ENCODE results near the gene CIITA. TPM values are rescaled to one million over a fixed set of nuclear protein-coding genes. Genes with fewer than 3 reads are reported as not detected.
A peak's percentile ranks its signal among the peaks of the same experiment; 100 is the strongest.

Gene CIITA
- total and polyA plus RNA-seq, 4 donors: 11.5 to 59.6 (median 26.6) TPM

- TF ChIP-seq CTCF (IDR thresholded peaks at IDR 0.05; ENCODE audit: control extremely low read depth, extremely low read depth): peak; percentile 97
- Histone ChIP-seq H3K4me1 (ENCODE audit: control insufficient read depth in 5 of 5, insufficient read depth in 5 of 5, low read length in 5 of 5) (peaks cover 0 to 15% (median 0%) of the 10 kb centered on the region in 5 donors), H3K9ac (ENCODE audit: insufficient read depth in 1 of 2, low read length in 2 of 2) (no peak overlapping the region), H3K9me3 (ENCODE audit: control insufficient read depth in 4 of 4, insufficient read depth in 3 of 4, low read length in 3 of 4) (no peaks in the 10 kb centered on the region), H3K27me3 (ENCODE audit: control insufficient read depth in 3 of 3, insufficient read depth in 3 of 3, low read length in 2 of 3) (no peaks in the 10 kb centered on the region), H3K27ac (ENCODE audit: low read depth in 1 of 2, low read length in 1 of 2) (peak overlapping the region in 1 of 2 donors; percentile 50), H3K4me3 (no peak overlapping the region), H3K36me3 (ENCODE audit: control insufficient read depth in 4 of 4, insufficient read depth in 4 of 4, low read length in 4 of 4) (peaks cover 0 to 17% (median 7%) of the 10 kb centered on the region in 4 donors)
- WGBS, 2 donors: 40 to 45% methylated on average over 20 of the region's 20 CpGs
- peak; percentile 87 to 89 (median 87) for DNase-seq
- peak; percentile 92 for ATAC-seq (ENCODE audit: insufficient read depth, low FRiP score)
Measured at GRCh38 chr16:10964039-10964890, 87.3 kb downstream of the CIITA start.

GRCh38 chr16:10964891-10965326 is 87.9 kb downstream of the CIITA start:
- Histone ChIP-seq H3K27ac (ENCODE audit: low read depth in 1 of 2, low read length in 1 of 2) (no peak overlapping the region), H3K9ac (ENCODE audit: insufficient read depth in 1 of 2, low read length in 2 of 2) (no peak overlapping the region), H3K4me3 (no peak overlapping the region), H3K9me3 (ENCODE audit: control insufficient read depth in 4 of 4, insufficient read depth in 3 of 4, low read length in 3 of 4) (no peaks in the 10 kb centered on the region), H3K36me3 (ENCODE audit: control insufficient read depth in 4 of 4, insufficient read depth in 4 of 4, low read length in 4 of 4) (peaks cover 0 to 17% (median 9%) of the 10 kb centered on the region in 4 donors), H3K27me3 (ENCODE audit: control insufficient read depth in 3 of 3, insufficient read depth in 3 of 3, low read length in 2 of 3) (no peaks in the 10 kb centered on the region), H3K4me1 (ENCODE audit: control insufficient read depth in 5 of 5, insufficient read depth in 5 of 5, low read length in 5 of 5) (peaks cover 0 to 15% (median 0%) of the 10 kb centered on the region in 5 donors)
- no peak for TF ChIP-seq CTCF (IDR thresholded peaks at IDR 0.05; ENCODE audit: control extremely low read depth, extremely low read depth)
- ATAC-seq (ENCODE audit: insufficient read depth, low FRiP score) (no peak), DNase-seq (no peak)
- 89 to 93% methylated on average over 8 of the region's 8 CpGs for WGBS, 2 donors

GRCh38 chr16:10965440-10966061 is 88.5 kb downstream of the CIITA start:
- WGBS, 2 donors: 84 to 87% methylated on average over 6 of the region's 6 CpGs

More at GRCh38 chr16:10965440-10966061, 88.5 kb downstream of the CIITA start:
- Histone ChIP-seq H3K9ac (ENCODE audit: insufficient read depth in 1 of 2, low read length in 2 of 2) (no peak overlapping the region), H3K27ac (ENCODE audit: low read depth in 1 of 2, low read length in 1 of 2) (no peak overlapping the region), H3K4me1 (ENCODE audit: control insufficient read depth in 5 of 5, insufficient read depth in 5 of 5, low read length in 5 of 5) (peaks cover 0 to 15% (median 0%) of the 10 kb centered on the region in 5 donors), H3K4me3 (no peak overlapping the region), H3K36me3 (ENCODE audit: control insufficient read depth in 4 of 4, insufficient read depth in 4 of 4, low read length in 4 of 4) (peaks cover 0 to 17% (median 10%) of the 10 kb centered on the region in 4 donors), H3K27me3 (ENCODE audit: control insufficient read depth in 3 of 3, insufficient read depth in 3 of 3, low read length in 2 of 3) (no peaks in the 10 kb centered on the region), H3K9me3 (ENCODE audit: control insufficient read depth in 4 of 4, insufficient read depth in 3 of 4, low read length in 3 of 4) (no peaks in the 10 kb centered on the region)
- TF ChIP-seq CTCF (IDR thresholded peaks at IDR 0.05; ENCODE audit: control extremely low read depth, extremely low read depth): no peak
- no peak for DNase-seq
- no peak for ATAC-seq (ENCODE audit: insufficient read depth, low FRiP score)

Measured in lung (tissue), 12 donors.